Activated CD8-positive, alpha-beta memory T cell treated with anti-CD3 and anti-CD28 coated beads for 24 hours (primary cell): Measurements from ENCODE around the gene SIAH3.

Experiments used
- DNase-seq: peaks from one replicate; pipeline ENCODE4 v3.0.0-alpha.2; 2020

The SIAH3 gene

DNA sequence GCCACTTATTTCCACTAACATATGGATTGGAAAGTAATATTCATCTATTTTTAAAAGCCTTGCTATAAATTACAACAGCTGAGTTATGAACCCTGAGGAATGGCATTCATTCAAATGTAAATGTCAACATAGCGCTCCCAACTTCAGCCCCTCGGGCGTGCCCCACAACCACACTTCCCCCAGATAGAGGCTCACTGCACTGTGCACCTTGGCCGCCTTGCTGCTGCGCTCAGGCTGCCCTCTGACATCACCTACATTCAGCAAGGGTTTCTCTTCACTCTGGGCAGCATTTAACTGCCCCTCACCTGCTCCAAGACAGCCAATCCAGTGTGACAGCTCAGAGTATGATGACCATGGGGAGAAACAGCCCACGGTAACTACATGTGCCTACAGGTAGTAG, 35.1 kb downstream of the SIAH3 start:
- DNase-seq: no peak

DNA sequence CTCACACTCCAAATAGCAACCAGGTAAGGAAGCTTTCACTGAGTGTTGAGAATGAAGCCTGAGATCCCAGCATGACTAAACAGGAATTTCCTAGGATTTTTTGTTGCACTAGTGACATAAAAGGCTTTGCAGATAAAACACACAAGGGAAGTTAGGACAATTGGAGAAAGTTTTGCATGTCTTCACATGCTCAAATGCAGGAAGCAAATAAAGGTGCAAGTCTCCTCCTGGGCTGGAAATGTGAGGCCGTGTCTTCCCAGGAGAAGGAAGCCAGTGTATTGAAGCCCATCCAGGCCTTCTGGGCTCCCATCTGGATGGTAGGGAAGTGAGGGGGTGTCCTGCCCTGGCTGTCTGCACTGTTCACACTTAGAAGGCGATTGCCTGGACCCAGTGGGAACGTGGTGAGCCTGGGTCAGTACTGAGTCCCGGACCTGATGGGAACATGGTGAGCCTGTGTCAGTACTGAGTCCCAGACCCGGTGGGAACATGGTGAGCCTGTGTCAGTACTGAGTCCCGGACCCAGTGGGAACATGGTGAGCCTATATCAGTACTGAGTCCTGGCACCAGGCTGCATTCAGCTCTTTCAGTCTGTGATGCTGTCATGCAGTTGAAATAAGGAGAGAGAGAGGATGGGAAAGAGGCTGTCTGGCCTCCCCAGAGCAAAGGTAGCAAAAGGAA, 38.7 kb downstream of the SIAH3 start:
- DNase-seq: no peak

DNA sequence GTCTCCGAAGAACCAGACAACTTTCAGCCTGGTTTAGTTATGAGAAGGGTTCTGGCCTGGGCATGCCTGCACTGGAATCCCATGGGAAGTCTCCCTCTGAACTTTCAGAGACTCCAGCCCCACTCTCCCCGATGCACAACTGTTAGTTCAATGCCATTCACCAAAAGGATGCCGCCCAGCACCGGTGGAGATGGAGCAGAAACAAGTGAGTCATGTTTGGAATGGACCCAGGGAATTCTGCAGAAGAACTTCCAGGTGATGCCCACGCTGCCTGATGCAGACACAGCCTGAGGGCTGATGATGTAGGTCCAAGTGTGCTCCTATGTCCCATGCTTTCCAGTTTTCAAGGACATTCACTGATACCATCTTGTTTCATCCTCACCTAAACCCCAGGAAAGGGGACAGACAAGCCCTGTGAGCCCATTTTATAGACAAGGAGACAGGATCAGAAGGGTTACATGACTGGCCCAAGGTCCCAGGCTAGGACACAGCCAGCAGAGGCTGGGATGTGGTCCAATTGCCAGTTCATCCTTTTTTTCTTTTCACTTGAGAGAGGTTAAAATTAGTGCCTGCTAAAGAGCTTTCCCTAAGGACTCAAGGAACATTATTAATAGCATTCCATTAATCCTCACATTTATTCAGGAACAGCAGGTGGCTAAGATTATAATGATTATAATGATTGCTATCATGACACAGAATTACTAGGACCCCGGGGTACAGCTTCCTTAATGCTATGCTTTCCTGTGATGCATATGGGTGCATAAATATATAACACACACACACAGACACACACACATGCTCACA, 39.5 kb downstream of the SIAH3 start:
- DNase-seq: no peak

DNA sequence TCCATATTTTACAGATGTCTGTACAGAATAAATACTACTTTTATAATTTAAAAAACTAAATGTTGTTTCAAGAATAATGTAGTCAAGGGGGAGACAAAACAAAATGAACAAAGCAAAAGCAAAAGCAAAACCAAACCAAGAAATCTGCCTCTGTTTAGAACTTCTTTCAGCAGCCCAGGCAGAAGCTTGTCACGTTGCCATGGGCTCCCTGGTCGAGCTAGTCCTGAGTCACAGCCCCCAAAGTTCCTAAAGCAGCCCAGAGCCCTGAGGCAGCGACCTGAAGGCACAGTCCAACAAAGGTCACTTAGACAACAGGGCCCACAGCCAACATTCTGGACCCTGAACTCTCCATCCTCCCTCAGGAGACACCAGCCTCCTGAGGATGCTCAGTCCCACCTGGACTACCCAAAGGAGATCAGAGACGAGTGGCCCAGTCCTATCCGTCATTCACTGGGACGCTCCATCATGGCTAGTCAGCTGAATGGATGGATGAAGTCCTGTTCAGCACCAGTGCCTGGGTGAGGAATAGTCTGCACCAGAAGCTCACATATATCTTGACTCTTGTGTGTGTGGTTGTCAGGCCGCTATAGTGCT, 41.7 kb downstream of the SIAH3 start:
- DNase-seq: no peak

DNA sequence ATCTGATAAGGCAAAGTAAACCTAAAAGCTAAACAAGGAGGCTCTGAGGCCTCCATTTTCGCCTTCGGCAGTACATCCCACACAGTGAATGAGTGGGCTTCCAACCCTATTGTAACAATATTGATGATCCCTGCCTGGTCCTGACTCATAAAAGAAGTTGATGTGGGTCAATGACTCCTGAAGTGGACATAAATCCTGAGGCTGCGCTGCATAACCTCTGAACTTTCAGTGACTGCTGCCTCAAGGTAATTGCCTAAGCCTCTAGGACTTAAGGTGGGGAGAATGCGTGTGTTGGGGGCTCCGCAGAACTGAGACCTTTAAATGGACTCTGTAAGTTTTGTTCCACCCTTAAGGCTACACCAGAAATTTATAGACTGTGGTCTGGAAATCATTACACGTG, 42.6 kb downstream of the SIAH3 start:
- no peak for DNase-seq

DNA sequence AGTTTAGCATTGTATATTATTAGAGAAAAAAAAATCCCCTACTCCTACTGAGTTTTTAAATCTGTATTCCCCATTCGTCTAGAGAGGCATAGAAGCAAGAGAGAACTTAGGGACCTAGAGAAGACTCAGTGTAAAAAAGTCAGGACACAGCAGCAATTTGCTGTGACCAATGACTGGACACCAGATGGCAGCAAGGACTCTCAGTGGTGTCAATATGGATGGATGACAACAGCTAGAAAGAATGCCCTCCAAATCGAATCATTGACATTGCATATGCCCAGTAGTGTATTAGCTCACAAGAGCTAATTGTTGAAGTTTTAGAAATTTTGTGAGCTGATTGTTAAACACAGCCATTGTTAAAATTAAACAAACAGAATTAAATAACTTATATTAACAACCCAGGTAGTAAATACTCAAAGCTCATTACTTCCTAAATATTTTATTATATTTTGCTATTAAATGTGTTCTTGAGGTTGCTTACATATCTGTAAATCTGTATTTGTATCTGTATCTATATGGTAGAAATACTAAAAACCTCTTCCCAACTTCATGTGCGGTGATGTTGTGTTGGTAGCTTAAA, 43.9 kb downstream of the SIAH3 start:
- DNase-seq: no peak

DNA sequence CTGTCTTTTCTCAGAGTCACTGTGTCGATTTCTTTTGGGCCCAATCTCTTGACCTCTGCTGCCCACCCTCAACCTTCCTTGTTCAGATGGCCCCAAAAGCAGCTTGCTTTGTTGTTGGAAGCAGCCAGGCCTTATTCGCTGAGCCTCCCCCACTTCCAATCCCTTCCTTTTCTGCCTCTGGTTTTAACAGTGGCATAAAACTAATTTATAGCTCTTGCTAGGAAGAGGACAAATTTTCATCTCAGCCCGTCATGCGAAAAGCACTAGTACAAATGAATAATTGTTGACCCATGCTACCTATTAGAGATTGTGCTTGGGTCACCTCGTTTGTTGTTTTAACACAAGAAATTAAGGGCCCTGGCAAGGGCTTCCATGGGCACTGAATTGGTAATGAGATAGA, 51.1 kb downstream of the SIAH3 start:
- no peak for DNase-seq

DNA sequence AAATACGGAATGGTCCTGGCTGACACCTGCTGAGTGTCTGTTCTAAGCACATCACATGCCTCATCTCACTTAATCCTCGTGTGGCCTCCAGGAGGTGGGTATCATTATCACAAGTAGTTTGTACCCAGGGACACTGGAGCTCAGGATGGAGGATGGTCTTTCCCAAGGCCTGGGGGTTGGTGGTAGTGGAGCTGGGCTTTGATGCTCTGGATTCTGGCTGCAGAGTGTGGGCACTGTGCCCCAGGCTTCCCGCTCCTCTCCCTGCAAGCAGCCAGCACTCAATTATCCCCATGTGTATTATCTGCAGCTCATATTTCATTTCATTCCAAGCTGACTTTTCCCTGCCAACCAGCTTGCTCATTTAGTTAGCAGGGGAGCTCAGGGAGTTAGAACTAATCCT, 52.1 kb downstream of the SIAH3 start:
- DNase-seq: no peak

DNA sequence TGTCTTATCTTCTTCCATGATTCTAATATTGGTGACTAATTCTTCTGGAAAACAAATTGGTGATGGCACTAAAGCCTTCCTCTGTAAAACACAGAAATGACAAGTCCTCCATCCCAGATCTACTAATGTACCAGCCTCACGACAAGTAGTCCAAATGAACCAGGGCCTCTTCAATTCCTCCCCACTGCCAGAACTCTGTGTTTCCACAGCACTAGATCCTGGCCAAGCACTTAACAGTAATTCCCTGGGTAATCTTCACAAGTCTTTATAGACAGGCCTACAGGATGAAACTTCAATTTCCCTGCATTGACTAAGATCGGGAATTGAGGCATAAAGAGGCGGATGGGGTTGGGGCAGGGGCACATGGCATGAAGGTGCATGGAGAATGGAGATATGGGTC, 52.7 kb downstream of the SIAH3 start:
- DNase-seq: no peak

DNA sequence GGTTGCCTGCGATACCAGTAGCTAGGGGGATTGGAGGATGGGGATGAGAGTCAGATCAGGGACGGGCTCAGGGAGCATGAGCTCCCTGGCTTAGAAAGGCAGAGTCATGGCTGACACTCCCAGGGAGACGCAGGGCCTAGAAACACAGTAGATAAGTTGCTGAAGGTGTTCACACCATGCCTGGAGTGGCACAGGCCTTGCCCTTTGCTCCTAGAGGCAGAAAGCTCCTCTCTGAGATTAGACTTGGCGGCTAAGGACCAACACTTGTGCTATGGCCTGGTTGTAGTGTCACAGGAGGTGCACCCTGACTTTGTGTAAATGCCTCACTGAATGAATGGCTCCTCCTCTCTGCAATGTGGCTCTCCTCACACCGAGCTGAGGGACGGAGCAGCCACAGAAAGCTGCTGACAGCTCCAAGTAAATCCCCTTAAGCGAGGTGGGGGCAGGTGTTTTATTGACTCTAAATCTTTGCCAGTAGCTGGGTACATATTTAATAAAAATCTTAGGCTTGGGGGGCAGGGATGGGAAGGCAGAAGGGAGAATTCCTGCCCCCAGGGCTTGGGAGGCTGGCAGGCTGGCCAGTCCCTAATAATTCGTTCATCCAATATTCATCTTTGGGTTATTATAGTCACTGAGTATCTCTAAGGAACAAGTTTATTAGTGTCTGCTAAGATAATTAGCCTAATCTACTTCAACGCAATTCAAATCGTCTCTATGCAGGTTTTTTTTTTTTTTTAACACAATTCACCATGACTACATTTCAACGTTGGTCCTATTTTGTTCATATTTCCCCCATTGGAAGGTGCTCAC, 54.9 kb downstream of the SIAH3 start:
- DNase-seq: no peak

DNA sequence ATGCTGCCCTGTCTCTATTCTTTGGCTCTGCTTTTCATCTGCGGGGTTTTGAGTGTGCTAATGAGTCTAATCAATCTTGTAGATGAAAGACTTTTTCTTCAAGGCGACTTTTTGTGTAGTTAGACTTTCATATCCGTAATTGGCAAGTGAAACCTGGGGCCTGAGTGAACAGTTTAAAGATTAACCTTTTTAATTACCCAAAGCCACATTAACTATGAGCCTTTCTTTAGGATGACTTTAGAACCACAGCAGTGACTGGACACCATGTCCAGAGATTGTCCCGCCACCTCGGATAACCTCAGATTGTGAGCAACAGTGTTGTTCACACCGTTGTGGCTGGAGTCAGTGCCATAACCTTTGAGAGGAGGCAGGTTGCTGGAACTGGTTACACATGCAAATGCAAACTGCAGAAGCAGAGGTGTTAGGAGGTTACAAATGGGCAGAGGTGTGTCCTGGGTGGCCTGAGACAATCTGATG, 58.7 kb downstream of the SIAH3 start:
- DNase-seq: no peak

DNA sequence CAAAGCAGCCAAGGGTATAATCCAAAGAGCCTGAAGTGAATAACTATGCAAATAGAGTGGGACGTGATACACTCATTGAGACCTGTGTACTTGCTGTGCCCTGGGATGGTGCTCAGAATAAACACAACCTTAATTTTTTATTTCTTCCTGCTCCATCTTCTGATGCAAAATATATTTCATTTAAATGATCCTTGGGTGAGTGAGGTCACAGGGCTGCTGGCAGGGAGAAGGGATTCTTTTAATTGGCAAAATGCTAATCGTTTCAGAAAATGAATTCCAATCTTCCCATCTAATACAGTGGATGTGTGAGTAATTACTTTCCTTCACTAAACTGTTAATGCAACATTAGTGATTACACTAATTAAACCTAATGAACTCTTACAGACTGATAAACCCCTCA, 63.5 kb downstream of the SIAH3 start:
- DNase-seq: no peak

DNA sequence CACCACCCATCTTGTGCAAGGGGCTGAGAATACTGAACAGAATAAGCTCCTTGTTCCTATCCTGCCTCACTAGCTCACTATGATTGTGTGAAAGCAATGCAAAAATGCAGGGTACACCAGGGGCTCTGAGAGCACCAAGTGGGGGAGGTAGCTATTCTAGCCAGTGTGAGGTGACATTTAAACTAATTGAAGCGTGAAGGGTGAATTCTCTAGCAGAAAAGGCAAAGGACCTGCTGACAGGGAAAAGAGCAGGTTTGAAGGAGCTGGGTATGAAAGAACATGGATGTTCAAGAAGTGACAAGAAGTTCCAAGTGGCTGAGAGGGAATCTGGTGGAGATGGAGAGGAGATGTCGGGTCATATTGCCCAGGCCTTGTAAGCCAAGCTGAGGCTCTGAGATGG, 64.2 kb downstream of the SIAH3 start:
- DNase-seq: no peak

DNA sequence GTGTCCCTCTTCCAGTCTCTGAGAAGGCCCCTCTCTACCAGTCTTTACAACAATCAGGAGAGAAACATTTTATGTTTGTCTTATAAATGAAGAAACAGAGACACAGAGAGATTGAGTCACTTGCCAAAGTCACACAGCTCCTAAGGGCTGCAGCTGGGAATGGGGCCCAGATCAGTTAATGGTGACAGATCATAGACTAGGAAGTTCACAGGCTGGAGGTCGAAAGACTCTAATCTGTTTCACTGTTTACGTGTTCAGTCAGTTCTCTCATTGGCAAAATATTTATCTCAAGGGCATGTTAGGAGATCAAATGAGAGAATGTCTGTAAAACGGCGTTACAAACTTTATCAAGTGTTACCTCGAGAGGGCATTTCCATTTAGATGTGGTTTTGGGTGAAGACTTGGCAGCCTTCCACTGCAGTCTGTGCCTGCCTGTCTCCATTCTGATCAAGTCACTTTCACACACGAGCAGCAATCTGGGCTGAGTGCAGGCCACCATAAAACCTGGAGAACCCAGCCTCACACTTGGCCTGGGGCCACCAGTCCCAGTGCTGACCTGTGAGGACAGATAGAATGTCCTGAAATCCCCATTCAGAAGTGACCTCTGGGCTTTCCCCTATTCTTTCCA, 65.1 kb downstream of the SIAH3 start:
- no peak for DNase-seq

DNA sequence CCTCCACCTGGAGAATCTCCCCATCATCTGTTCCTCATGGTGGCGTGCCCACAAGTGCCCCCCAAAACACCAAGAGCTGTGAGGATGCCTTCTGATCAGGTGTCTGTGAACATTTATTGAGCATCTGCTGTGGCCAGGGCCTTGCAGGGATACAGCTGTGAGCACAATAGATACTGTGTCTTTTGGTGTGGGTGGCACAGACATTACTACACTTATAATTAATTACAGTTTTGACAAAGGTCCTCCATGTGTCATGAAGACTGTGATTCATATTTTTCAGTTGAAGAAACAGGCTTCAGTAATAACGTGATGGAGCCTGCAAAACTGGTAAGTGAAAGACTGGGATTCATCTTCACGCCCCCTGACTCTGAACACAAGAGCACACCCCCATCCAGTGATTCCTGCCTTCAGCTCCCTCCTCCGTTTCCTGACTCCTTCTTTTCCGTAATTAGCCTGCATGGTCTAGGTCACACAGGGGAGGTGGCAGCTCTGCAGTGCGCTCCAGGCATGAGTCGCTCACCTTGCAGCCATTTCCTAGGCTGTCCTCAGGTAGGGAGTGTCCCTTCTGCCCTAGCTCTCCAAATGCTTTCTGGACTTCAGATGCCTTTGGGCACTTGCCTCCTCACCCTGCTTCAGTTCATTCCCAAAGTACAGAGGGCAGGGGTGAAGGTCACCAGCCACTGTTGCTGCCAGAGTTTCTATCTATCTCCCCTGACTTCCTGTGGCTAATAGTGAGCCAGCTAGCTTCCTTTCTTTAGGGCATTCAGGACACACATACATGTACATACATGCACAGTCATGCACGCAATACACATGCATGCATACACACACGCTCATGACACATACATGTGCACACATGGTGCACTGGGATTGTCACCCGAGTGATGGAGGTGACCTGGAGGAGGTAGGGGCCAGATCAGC, 66.5 kb downstream of the SIAH3 start:
- DNase-seq: no peak

DNA sequence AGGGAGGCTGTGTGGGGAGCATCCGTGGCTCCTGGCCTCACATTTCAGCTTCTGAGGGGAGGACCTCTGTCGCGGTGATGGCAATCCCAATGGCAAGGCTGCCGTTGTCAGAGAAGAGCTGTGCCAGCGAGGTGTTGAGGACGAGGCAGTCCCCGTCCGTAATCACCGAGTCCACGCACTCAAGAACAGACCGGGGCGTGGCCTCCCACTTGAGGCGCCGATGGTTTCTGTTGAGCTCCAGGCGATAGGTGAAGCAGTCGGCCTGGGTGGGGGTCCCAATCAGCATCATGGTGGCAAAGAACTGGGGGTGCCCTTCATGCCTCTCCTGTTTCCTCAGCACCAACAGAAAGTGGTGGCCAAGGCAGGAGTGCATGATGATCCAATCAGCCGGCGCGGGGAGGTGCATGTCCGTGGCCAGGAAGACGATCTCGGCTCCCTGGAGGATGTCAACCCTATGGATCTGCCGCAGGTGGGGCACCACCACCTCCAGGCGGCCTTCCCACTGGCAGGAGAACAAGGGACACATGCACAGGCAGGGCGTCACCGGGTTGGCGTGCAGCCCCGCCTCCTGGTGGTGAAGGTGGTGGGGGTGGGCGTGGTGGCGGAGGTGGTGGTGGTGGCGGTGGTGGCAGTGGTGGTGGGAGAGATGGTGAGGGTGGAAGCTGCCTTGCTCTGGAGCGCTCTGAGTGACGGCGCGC, 68.1 kb downstream of the SIAH3 start:
- DNase-seq: no peak

DNA sequence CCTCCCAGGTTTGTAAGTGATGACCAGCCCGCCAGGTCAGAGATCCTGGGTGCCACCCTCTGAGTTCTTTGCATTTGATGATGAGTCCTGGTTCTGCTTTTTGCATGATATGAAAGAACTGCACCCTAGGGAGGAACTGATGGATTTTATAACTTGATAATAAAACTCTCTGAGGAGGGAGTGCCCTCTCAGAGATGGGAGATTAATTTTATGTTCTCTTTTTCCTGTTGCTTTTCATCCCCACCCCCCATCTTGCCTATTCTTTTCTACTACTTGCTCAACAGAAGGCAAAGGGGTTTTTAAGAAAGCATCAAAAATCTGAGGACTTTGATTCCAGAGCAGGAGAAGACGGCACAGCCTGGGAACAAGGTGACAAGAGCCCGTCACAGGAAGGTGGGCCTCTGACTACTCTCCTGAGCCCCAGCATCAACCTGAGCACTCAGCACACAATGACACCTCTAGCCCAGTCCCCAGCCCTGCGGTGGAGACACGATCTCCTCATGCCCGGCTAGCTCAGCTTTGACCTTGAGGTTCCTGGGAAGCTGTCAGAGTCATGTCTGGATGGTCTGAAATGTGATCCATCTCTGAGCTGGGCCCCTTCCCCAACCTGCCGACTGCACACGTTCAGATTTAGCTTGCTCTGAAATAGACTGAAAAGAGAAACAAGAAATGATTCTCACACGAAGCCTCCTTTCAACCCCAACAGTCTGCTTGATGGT, 69.1 kb downstream of the SIAH3 start:
- DNase-seq: no peak

DNA sequence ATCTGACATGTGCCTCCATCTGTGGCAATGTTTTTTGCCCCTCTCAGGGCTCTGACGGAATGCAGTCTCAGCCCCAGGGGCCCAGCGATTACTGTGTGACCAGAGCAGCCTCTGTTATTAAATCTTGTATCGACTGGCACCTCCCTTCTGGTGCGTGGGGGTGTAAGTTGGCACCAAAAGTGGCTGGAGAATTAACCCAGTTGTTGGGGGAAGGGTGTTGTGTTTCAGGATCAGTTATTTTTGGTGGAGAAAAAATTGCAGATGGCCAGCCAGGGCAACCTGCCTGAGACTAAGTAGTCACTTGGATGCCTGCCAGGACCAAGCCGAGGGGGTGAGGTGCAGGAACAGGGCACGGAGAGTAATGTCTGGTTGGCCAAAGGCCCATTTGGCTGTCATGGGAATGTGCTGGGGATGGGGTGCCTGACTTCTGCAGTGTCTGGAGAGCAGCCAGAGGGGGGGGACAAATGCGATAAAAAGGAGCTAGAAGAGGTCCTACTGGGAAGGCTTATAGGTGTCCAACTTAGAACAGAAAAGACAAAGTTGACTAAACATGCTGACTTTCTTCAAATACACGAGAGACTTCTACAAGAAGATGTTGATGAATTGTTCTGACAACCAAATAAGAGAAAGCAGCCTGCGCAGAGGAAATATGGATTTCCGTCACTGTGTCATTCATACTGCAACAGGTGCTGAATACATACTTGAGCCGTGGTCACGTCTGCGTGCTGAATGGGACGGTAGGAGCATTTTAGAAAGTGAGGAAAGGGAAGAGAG, 69.8 kb downstream of the SIAH3 start:
- no peak for DNase-seq

DNA sequence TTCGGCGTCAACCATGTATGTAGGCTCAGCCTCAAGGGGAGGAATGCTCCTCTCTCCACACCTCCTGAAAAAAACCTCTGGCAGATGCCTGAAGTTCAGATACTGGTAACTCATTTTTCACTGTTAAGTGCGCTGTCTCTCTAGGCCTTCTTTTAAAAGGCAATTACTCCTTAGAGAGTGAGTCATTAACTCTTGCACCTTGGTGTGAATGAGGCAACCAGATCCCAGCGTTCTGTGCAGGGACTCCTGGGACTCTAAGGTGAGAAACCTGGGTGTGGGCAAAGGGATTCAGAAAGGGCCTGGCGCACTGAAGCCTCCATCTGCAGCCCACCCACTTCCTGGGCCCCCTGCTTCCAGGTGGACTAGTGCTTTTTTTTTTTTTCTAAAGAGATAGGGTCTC, 71.7 kb downstream of the SIAH3 start:
- DNase-seq: no peak
